ENCODE data around the gene MCCD1. TPM values are rescaled to one million over a fixed set of nuclear protein-coding genes. Genes with fewer than 3 reads are reported as not detected.
A peak's percentile ranks its signal among the peaks of the same experiment; 100 is the strongest.

The MCCD1 gene
- total and polyA plus RNA-seq, 2 of the 13 experiments (the other 11 are each of a cell fraction or from before 2014, with no cell fraction given) = 0.15 TPM; not detected in 1

- TF ChIP-seq PRDM4 (CRISPR knock-in tag; IDR thresholded peaks at IDR 0.05; ENCODE audit: borderline replicate concordance) (0 out of 2 replicates have a peak, but pooled peaks have one; percentile 65), ZNF773 (CRISPR knock-in tag; IDR thresholded peaks at IDR 0.05; ENCODE audit: borderline replicate concordance) (peak; percentile 64; the same call in 1 of the 2 replicates), MATR3 (CRISPR knock-in tag; IDR thresholded peaks at IDR 0.05) (no peak), FOXK1 (CRISPR knock-in tag; IDR thresholded peaks at IDR 0.05; ENCODE audit: borderline replicate concordance, low read depth) (peak; percentile 72), ZNF337 (CRISPR knock-in tag; IDR thresholded peaks at IDR 0.05; ENCODE audit: borderline replicate concordance, low read depth) (no peak), CBX1 (IDR thresholded peaks at IDR 0.05; ENCODE audit: low read depth) (peak; percentile 33), ADNP (CRISPR knock-in tag; IDR thresholded peaks at IDR 0.05) (no peak), TOE1 (CRISPR knock-in tag; IDR thresholded peaks at IDR 0.05) (no peak; the same call in 1 of the 2 replicates), ZSCAN22 (CRISPR knock-in tag; IDR thresholded peaks at IDR 0.05) (no peak; the same call in 1 of the 2 replicates), ZSCAN25 (CRISPR knock-in tag; IDR thresholded peaks at IDR 0.05) (peak; percentile 68), ZNF556 (CRISPR knock-in tag; IDR thresholded peaks at IDR 0.05; ENCODE audit: borderline replicate concordance) (no peak; the same call in 1 of the 2 replicates), ZNF350 (CRISPR knock-in tag; IDR thresholded peaks at IDR 0.05; ENCODE audit: borderline replicate concordance, low read depth) (peak; percentile 97), ZNF7 (CRISPR knock-in tag; IDR thresholded peaks at IDR 0.05) (0 out of 2 replicates have a peak, but pooled peaks have one; percentile 2), MAF1 (CRISPR knock-in tag; IDR thresholded peaks at IDR 0.05; ENCODE audit: borderline replicate concordance) (peak; percentile 87; the same call in 1 of the 2 replicates), AKAP8 (CRISPR knock-in tag; IDR thresholded peaks at IDR 0.05) (peak; percentile 79), GTF2F1 (IDR thresholded peaks at IDR 0.05; ENCODE audit: low read length) (peak; percentile 94), SAP130 (CRISPR knock-in tag; IDR thresholded peaks at IDR 0.05; ENCODE audit: low read depth) (peak; percentile 92), ZNF562 (CRISPR knock-in tag; IDR thresholded peaks at IDR 0.05; ENCODE audit: borderline replicate concordance) (no peak), GPN1 (CRISPR knock-in tag; IDR thresholded peaks at IDR 0.05; ENCODE audit: borderline replicate concordance) (no peak), BCL3 (CRISPR knock-in tag; IDR thresholded peaks at IDR 0.05) (peak; percentile 94), NFRKB (IDR thresholded peaks at IDR 0.05) (peak; percentile 99), KLF15 (CRISPR knock-in tag; IDR thresholded peaks at IDR 0.05; ENCODE audit: borderline replicate concordance) (peak; percentile 56; the same call in 1 of the 2 replicates), CREB1 (IDR thresholded peaks at IDR 0.05) (peak; percentile 54), CREB1 (CRISPR knock-in tag; IDR thresholded peaks at IDR 0.05) (peak; percentile 77; the same call in 1 of the 2 replicates), ZNF547 (CRISPR knock-in tag; IDR thresholded peaks at IDR 0.05) (peak; percentile 96), NR2F6 (IDR thresholded peaks at IDR 0.05) (peak; percentile 12; the same call in 1 of the 2 replicates), NR2F6 (CRISPR knock-in tag; IDR thresholded peaks at IDR 0.05) (peak; percentile 56), GATAD2A (CRISPR knock-in tag; IDR thresholded peaks at IDR 0.05) (peak; percentile 9)
Observed at GRCh38 chr6:31541658-31542521, 13.1 kb downstream of the MCCD1 start, which contains the start of gene DDX39B (continued).

All from HepG2 (cell line).